GM23338 (cell line): ENCODE measurements around the gene NDEL1. TPM values are rescaled to one million over a fixed set of nuclear protein-coding genes. Genes with fewer than 3 reads are reported as not detected.

Experiments
- ATAC-seq: fragments of 200-7000 bp; cut with Tn5 transposase; 3 replicates; pipeline ENCODE4 v1.9.1; 2020
- DNase-seq: peaks from one replicate; pipeline ENCODE4 v3.0.0-alpha.2; 2015; ENCODE audit warnings: low spot score
- H2AFZ ChIP-seq: fragments of 200-600 bp; sonication (generic); 2 replicates; pipeline ENCODE4 v1.8.0; 2016; ENCODE audit warnings: antibody characterized with exemption, mild to moderate bottlenecking, moderate library complexity
- H3F3A ChIP-seq: fragments of 200-600 bp; sonication (generic); replicated peaks from 2 replicates; pipeline ENCODE4 v1.8.0; 2017; ENCODE audit warnings: antibody characterized with exemption, mixed run types, low read depth
- H3K27ac ChIP-seq: fragments of 200-600 bp; sonication (generic); 2 replicates; pipeline ENCODE4 v1.6.1; 2016; ENCODE audit warnings: low read depth
- H3K27me3 ChIP-seq: fragments of 200-600 bp; sonication (generic); 2 replicates; pipeline ENCODE4 v1.8.0; 2016; ENCODE audit warnings: mild to moderate bottlenecking, mixed run types, moderate library complexity; ENCODE audit not compliant: insufficient read depth
- H3K36me3 ChIP-seq: fragments of 200-600 bp; sonication (generic); 2 replicates; pipeline ENCODE4 v1.8.0; 2016; ENCODE audit warnings: mild to moderate bottlenecking; ENCODE audit not compliant: insufficient read depth
- H3K4me1 ChIP-seq: fragments of 200-600 bp; sonication (generic); 2 replicates; pipeline ENCODE4 v1.8.0; 2016; ENCODE audit warnings: mild to moderate bottlenecking, moderate library complexity; ENCODE audit not compliant: insufficient read depth
- H3K4me2 ChIP-seq: fragments of 200-600 bp; sonication (generic); 2 replicates; pipeline ENCODE4 v1.7.1; 2017; ENCODE audit warnings: mixed run types
- H3K4me3 ChIP-seq: fragments of 200-600 bp; sonication (generic); 2 replicates; pipeline ENCODE4 v1.6.1; 2016; ENCODE audit warnings: mixed run types
- H3K79me2 ChIP-seq: fragments of 200-600 bp; sonication (generic); replicated peaks from 2 replicates; pipeline ENCODE4 v1.8.0; 2017; ENCODE audit warnings: mild to moderate bottlenecking; ENCODE audit not compliant: insufficient read depth
- H3K9me2 ChIP-seq: fragments of 200-600 bp; sonication (generic); 2 replicates; pipeline ENCODE4 v1.8.0; 2017; ENCODE audit not compliant: insufficient read depth
- H4K20me1 ChIP-seq: fragments of 200-600 bp; sonication (generic); replicated peaks from 2 replicates; pipeline ENCODE4 v1.8.0; 2017; ENCODE audit warnings: mild to moderate bottlenecking; ENCODE audit not compliant: insufficient read depth
- H3K27ac Mint-ChIP-seq: 2 replicates; pipeline ENCODE4 v1.8.0; 2020; ENCODE audit warnings: inconsistent platforms, mild to moderate bottlenecking, moderate library complexity, mixed read lengths
- H3K27me3 Mint-ChIP-seq: 3 replicates; pipeline ENCODE4 v1.8.0; 2022; ENCODE audit warnings: low read depth, mild to moderate bottlenecking, moderate library complexity, mixed read lengths, inconsistent platforms; ENCODE audit not compliant: insufficient read depth, poor library complexity
- H3K36me3 Mint-ChIP-seq: 3 replicates; pipeline ENCODE4 v1.8.0; 2021; ENCODE audit warnings: low read depth, mild to moderate bottlenecking, inconsistent platforms, moderate library complexity, mixed read lengths
- H3K4me1 Mint-ChIP-seq: 3 replicates; pipeline ENCODE4 v1.8.0; 2020; ENCODE audit warnings: mild to moderate bottlenecking, inconsistent platforms, mixed read lengths
- H3K4me3 Mint-ChIP-seq: 3 replicates; pipeline ENCODE4 v1.8.0; 2021; ENCODE audit warnings: moderate library complexity, mild to moderate bottlenecking, inconsistent platforms, mixed read lengths
- H3K9me3 Mint-ChIP-seq: 3 replicates; pipeline ENCODE4 v1.8.0; 2020; ENCODE audit warnings: moderate library complexity, mild to moderate bottlenecking, inconsistent platforms, mixed read lengths
- CREB1 ChIP-seq: fragments of 250-450 bp; sonication (Bioruptor Pico); IDR thresholded peaks from 2 replicates; pipeline ENCODE4 v1.5.0; 2020; ENCODE audit warnings: low read depth, mild to moderate bottlenecking, moderate library complexity
- NANOG ChIP-seq: IDR thresholded peaks from 2 replicates; pipeline ENCODE4 v1.6.1; 2016; ENCODE audit warnings: antibody characterized with exemption, borderline replicate concordance
- POLR2AphosphoS5 ChIP-seq: IDR thresholded peaks from 2 replicates; pipeline ENCODE4 v1.6.1; 2016; ENCODE audit warnings: antibody characterized with exemption, low read depth
- ZNF114 ChIP-seq: fragments of 250-450 bp; sonication (Bioruptor Pico); IDR thresholded peaks from 2 replicates; pipeline ENCODE4 v1.5.0; 2020; ENCODE audit warnings: mild to moderate bottlenecking, moderate library complexity
- ZNF331 ChIP-seq: fragments of 250-450 bp; sonication (Bioruptor Pico); IDR thresholded peaks from 2 replicates; pipeline ENCODE4 v1.5.0; 2020; ENCODE audit warnings: low read depth, mild to moderate bottlenecking, moderate library complexity
- polyA plus RNA-seq: library from polyadenylated mRNA; unstranded; fragments of >200 nt; fragmentation: Nextera tagmentation; extraction: Ambion mirVana; gene quantifications from 2 replicates; pipeline ENCODE4 v1.2.1, GENCODE V29; 2016
- total RNA-seq: library from RNA; depleted of rRNA; stranded (reverse); fragments of >200 nt; shearing (Covaris generic); gene quantifications from 2 replicates; pipeline ENCODE4 v1.2.3, GENCODE V29; 2014
- TF ChIP-seq, protein P1 (sequence below): IDR thresholded peaks from one replicate; pipeline ENCODE4 v1.6.1; 2018; ENCODE audit warnings: antibody characterized with exemption; ENCODE audit not compliant: unreplicated experiment
- TF ChIP-seq, protein P2 (sequence below): fragments of 250-450 bp; sonication (Bioruptor Pico); IDR thresholded peaks from 2 replicates; pipeline ENCODE4 v1.5.0; 2020; ENCODE audit warnings: mild to moderate bottlenecking, moderate library complexity

NDEL1 gene
- total and polyA plus RNA-seq, 2 experiments from 2014 or later, result 21.2 to 26.0 TPM

DNA sequence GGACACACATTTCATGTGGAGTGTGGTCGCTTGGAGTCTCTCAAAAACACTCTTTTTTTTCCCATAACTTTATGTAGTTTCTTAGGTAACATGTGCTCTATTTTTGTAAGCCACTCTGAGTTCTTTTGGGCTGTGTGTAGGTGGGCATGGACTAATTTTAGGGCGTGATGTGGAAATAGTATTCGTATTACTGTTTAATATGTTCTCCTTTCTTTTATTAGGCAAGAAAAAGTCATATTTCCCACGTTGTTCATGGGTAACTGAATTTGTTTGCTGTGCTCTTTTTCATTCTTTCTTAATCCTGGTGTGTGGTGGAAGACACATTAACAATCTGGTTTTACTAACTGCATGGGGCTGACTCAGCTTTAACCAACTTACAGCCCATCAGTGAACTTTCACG, 27.4 kb downstream of the NDEL1 start:
- Histone ChIP-seq H3K27ac (peak overlapping the region; percentile 23; the same call in 1 of the 2 replicates), H3K27me3 (no peaks in the 10 kb centered on the region), H4K20me1 (peaks cover 8% of the 10 kb centered on the region), H3K36me3 (peaks cover 3% of the 10 kb centered on the region; the same call in 1 of the 2 replicates), H3K4me3 (no peak overlapping the region), H3K4me2 (no peak overlapping the region), H3K4me1 (peaks cover 6% of the 10 kb centered on the region; the same call in 1 of the 2 replicates), H3K9me2 (no peaks in the 10 kb centered on the region), H3F3A (no peaks in the 10 kb centered on the region), H2AFZ (no peak overlapping the region), H3K79me2 (no peaks in the 10 kb centered on the region)
- Mint-ChIP-seq H3K9me3 (no peaks in the 10 kb centered on the region), H3K36me3 (peaks cover 13% of the 10 kb centered on the region; the same call in 2 of the 3 replicates), H3K4me3 (no peak overlapping the region), H3K27ac (peak overlapping the region; percentile 29), H3K4me1 (peaks cover 7% of the 10 kb centered on the region; the same call in 2 of the 3 replicates), H3K27me3 (peaks cover 2% of the 10 kb centered on the region)
- ATAC-seq (no peak), DNase-seq (no peak)
- TF ChIP-seq, protein P1, sequence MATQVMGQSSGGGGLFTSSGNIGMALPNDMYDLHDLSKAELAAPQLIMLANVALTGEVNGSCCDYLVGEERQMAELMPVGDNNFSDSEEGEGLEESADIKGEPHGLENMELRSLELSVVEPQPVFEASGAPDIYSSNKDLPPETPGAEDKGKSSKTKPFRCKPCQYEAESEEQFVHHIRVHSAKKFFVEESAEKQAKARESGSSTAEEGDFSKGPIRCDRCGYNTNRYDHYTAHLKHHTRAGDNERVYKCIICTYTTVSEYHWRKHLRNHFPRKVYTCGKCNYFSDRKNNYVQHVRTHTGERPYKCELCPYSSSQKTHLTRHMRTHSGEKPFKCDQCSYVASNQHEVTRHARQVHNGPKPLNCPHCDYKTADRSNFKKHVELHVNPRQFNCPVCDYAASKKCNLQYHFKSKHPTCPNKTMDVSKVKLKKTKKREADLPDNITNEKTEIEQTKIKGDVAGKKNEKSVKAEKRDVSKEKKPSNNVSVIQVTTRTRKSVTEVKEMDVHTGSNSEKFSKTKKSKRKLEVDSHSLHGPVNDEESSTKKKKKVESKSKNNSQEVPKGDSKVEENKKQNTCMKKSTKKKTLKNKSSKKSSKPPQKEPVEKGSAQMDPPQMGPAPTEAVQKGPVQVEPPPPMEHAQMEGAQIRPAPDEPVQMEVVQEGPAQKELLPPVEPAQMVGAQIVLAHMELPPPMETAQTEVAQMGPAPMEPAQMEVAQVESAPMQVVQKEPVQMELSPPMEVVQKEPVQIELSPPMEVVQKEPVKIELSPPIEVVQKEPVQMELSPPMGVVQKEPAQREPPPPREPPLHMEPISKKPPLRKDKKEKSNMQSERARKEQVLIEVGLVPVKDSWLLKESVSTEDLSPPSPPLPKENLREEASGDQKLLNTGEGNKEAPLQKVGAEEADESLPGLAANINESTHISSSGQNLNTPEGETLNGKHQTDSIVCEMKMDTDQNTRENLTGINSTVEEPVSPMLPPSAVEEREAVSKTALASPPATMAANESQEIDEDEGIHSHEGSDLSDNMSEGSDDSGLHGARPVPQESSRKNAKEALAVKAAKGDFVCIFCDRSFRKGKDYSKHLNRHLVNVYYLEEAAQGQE, result no peak
- TF ChIP-seq NANOG (no peak), POLR2AphosphoS5 (no peak), ZNF114 (CRISPR knock-in tag) (no peak), ZNF331 (no peak), CREB1 (CRISPR knock-in tag) (no peak)
- TF ChIP-seq, protein P2, sequence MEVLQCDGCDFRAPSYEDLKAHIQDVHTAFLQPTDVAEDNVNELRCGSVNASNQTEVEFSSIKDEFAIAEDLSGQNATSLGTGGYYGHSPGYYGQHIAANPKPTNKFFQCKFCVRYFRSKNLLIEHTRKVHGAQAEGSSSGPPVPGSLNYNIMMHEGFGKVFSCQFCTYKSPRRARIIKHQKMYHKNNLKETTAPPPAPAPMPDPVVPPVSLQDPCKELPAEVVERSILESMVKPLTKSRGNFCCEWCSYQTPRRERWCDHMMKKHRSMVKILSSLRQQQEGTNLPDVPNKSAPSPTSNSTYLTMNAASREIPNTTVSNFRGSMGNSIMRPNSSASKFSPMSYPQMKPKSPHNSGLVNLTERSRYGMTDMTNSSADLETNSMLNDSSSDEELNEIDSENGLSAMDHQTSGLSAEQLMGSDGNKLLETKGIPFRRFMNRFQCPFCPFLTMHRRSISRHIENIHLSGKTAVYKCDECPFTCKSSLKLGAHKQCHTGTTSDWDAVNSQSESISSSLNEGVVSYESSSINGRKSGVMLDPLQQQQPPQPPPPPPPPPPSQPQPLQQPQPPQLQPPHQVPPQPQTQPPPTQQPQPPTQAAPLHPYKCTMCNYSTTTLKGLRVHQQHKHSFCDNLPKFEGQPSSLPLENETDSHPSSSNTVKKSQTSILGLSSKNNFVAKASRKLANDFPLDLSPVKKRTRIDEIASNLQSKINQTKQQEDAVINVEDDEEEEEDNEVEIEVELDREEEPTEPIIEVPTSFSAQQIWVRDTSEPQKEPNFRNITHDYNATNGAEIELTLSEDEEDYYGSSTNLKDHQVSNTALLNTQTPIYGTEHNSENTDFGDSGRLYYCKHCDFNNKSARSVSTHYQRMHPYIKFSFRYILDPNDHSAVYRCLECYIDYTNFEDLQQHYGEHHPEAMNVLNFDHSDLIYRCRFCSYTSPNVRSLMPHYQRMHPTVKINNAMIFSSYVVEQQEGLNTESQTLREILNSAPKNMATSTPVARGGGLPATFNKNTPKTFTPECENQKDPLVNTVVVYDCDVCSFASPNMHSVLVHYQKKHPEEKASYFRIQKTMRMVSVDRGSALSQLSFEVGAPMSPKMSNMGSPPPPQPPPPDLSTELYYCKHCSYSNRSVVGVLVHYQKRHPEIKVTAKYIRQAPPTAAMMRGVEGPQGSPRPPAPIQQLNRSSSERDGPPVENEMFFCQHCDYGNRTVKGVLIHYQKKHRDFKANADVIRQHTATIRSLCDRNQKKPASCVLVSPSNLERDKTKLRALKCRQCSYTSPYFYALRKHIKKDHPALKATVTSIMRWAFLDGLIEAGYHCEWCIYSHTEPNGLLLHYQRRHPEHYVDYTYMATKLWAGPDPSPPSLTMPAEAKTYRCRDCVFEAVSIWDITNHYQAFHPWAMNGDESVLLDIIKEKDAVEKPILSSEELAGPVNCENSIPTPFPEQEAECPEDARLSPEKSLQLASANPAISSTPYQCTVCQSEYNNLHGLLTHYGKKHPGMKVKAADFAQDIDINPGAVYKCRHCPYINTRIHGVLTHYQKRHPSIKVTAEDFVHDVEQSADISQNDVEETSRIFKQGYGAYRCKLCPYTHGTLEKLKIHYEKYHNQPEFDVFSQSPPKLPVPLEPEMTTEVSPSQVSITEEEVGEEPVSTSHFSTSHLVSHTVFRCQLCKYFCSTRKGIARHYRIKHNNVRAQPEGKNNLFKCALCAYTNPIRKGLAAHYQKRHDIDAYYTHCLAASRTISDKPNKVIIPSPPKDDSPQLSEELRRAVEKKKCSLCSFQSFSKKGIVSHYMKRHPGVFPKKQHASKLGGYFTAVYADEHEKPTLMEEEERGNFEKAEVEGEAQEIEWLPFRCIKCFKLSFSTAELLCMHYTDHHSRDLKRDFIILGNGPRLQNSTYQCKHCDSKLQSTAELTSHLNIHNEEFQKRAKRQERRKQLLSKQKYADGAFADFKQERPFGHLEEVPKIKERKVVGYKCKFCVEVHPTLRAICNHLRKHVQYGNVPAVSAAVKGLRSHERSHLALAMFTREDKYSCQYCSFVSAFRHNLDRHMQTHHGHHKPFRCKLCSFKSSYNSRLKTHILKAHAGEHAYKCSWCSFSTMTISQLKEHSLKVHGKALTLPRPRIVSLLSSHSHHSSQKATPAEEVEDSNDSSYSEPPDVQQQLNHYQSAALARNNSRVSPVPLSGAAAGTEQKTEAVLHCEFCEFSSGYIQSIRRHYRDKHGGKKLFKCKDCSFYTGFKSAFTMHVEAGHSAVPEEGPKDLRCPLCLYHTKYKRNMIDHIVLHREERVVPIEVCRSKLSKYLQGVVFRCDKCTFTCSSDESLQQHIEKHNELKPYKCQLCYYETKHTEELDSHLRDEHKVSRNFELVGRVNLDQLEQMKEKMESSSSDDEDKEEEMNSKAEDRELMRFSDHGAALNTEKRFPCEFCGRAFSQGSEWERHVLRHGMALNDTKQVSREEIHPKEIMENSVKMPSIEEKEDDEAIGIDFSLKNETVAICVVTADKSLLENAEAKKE (CRISPR knock-in tag), result no peak
